SW 1271 (cell line): Measurements from ENCODE around the gene ITGBL1.
A peak's percentile ranks its signal among the peaks of the same experiment; 100 is the strongest.
"Not testable (repeated sequence)": the region's sequence is repeated elsewhere in the genome, so short reads cannot be mapped to it uniquely, and the experiment has no call there.

Experiments used
- DNase-seq, 2 experiments: peaks; one replicate each; lab custom pipeline; 2025; lab: John Stamatoyannopoulos, UW

Gene ITGBL1

DNA sequence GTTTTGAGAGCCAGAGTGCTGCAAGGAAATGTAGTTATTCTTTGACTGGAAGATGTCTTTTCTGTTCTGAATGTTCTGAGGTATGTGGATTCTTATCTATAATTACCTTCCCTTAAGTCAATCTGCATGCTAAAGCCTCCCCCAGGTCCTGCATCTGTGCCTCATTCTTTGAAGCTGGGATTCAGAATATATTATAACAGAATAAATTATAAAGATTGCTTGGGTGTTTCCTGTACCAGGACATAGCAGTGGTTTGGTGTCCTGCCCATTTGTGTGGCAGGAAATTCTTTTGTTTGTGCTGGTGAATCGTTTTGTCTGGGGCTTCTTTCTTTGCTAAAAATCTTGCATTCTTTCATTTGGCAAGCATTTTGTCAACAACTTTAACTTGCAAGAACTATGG is 60.2 kb downstream of the ITGBL1 start:
- DNase-seq: peak in 1 of 2 experiments; percentile 37

DNA sequence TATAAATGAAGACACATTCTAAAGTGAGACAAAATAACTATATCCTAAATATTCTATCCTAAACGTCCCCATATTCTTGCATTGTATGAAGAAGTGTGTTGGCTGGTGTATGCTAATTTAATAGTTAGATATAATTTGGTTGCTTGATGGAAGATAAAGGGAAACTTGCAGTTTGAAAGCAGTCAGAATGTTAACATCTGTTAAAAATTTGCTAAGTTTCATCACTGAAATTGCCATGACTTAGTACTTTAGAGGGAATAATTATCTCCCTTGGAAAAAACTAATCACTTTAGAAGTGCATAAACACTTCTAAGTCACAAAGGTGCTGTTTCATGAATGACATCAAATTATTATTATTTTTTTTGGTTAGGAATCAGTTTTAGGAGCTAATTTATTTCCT is 61.6 kb downstream of the ITGBL1 start:
- DNase-seq: no peak

DNA sequence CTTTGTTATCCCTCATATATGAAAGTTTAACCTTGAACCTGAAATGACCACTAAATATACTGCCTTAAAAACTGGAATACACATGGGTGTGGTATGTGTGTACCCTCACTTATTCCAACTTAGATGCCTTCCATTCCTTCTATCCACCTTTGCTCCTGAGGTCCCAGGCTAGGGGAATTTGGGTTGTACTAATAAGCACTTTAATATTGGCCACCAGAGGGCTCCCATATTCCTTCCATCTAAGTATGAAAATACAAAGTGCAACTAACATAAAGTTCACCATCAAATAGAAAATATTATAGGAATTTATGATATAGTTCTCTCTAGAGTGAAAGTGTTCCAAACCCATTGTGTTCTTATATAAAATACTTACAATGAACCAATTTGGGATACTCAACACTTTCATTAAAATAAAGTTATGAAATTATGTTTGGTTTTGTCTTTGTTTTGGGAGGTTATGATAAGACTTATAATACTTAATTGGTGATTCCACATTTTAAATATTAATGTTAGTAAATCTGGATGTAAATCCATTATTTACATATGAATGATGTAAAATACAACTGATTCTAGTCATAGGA is 62.3 kb downstream of the ITGBL1 start:
- peak; percentile 54 to 88 for DNase-seq

DNA sequence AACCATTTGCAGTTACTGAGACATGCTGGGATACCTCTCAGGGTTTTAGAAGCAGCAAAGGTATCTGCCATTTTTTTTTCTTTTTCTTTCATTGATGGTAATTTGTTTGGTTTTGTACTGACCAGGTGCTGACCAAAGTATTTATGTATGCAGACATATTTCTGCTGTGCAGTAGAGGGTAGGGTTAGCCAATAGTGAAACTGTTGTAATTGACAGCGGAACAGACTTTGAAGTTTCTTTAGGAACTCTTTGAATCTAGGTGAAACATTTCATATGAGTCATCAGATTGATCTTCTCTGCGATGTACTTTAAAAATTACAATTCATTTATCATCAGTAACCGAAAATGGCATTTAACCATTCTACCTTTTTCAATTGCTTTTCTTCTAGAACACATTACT is 63.0 kb downstream of the ITGBL1 start:
- no peak for DNase-seq

DNA sequence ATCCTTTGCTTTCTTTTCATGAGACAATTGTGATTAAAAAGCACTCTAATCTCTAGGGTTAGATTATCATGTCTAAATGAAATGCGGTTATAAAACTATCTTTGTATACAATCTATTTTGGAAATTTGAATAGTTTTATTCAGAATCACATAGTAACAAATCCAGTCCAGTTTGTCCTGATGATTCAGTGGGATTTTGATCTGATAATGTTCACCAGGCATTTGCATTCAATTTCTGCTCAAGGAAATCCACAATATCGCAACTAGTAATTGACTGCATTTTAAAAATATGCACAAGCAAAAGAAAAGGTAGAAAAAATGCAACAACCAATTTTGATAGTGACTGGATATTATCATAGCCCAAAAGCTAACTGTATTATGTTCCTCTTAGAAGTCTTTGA is 63.8 kb downstream of the ITGBL1 start:
- no peak for DNase-seq

DNA sequence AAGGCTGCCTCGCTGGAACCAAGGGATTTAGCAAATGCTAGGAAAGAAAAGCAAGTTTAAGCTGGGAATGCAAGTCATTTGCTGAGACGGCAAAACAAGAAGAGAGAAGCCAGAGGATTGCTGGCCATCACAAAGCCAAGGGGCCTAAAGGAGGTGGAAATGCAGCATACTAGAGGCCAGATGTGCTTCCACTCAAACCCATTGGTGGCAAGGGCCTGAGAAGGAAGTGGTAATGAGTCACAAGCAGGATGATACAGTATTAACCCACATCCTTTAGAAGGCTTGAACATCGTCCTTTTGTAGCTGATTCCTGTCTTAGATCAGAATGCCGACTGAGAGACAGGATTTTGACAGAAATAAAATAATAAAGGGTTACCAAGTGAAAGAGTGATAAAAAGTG is 68.2 kb downstream of the ITGBL1 start:
- peak; percentile 19 to 75 for DNase-seq

DNA sequence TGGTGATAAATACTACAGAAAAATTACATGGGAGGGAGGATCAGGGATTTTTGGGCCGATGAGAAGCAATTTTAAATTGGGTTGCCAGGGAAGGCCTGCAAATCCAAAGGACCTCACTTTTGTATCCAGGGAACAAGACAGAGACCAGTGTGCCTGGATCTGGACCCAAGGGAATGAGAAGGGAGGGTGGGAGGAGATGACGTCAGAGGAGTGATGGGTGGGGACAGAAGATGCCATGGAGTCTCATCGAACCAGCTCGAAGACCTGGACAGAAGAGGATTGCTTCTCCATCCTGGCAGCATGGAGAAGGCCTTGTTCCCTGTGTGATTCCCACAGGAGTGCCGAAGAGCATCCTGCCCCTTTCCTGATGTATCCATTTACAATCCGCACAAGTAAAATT is 68.9 kb downstream of the ITGBL1 start:
- no peak for DNase-seq

DNA sequence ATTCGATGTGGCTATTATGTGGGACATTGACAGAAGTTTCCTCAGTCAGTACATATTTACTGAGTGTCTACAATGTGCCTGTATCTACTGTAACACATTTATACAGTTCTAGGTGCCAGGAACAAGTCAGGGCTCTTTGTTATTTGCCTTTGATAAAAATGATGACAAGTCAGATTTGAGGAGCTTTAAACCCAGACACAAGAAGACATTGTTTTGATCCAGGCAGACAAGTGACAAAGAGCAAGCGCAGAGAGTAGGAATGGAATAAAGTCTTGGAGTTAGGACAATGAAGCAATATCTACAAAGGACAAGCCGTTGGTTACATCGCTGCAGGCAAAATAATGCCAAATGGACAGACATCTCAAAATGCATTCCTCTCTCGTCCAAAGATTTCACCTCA is 70.1 kb downstream of the ITGBL1 start:
- no peak for DNase-seq

DNA sequence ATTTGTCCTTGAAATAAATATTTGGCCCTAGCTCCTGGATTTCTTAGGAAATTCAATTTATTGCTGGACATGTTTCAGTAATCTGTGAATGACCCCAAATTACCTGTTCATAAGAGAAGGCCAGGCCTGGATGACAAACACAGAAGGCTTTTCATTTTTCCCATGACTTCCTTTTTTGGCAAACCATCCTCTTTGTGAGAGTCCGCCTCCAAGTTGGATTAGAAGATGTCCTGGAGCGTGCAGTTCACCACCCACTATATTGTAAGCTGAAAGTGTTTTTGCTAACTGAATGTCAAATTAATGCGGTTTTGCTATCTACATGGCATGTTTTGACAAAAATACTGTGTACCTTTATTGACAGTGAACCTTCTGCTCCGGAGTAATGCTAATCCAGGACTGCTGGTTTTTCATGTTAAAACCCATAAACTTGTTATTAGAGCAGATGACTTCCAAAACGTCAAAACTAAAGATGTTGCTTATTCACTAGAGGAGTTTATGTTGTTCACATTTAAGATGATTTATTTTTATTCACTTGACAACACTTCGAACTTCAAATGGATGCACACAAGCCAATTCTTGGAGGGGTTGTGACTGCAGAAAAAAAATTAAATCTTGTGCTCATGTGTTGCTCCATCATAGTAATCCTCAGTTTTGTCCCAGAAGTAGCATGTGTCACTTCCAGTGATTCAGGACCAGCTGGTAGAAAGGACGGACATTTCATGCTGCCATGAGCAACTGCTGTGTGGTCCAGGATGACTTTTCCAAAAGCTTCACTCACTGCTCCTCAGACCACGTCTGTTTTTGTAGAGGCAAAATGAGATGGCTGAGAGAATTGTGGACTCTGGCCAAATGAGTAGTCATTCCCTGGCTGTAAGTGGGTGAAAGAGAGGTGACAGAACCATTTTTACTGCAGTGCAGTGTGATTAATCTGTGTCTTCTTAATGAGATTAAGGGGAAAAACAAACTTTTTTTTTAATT is 71.0 kb downstream of the ITGBL1 start:
- no peak for DNase-seq

DNA sequence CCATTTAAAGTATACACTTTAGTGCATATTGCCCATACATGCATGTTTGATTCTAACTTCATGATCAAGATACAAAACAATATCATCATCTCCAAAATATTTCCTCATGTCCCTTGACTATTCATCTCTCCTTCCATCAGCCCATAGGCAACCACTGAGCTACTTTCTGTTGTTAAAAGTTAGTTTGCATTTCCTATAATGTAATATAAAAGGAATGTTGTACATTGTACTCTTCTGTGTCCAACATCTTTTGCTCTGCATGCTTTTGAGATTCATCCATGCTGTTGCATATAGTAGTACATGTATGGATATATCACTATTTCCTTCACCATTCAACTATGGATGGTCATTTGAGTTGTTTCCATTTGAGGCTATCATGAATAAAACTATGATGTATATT is 74.7 kb downstream of the ITGBL1 start:
- DNase-seq: no peak

DNA sequence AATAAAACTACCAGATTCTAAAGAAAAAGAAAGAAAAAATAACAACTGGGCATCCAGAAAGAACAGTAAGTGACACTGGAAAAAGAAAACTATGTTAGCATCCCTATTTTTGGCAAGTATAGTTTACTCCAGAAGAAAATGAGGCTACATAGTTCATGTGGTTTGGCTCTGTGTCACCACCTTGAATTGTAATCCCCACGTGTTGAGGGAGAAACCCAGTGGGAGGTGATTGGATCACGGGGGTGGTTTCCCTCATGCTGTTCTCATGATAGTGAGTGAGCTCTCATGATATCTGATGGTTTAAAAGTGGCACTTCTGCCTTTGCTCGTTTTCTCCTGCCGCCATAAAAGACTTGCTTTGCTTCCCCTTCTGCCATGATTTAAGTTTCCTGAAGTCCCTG is 76.9 kb downstream of the ITGBL1 start:
- DNase-seq: no peak

DNA sequence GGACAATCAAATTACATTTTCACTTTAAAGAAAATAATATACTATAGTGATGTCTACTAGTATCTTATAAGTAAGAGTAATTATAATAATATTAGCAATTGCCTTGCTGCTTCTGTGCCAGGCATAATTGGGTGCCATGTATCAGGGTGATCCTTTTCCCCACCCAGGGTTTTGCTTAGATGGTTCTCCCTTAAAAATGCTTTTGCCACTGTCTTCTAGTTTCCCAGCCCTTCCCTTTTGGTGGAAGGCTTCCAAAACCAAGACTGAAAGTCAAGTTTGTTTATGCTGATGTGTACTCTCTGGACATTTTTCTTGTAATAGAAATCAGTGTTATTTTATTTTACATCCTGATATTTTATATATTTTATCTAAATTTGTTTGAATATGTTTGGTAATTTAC is 77.8 kb downstream of the ITGBL1 start:
- DNase-seq: no peak

DNA sequence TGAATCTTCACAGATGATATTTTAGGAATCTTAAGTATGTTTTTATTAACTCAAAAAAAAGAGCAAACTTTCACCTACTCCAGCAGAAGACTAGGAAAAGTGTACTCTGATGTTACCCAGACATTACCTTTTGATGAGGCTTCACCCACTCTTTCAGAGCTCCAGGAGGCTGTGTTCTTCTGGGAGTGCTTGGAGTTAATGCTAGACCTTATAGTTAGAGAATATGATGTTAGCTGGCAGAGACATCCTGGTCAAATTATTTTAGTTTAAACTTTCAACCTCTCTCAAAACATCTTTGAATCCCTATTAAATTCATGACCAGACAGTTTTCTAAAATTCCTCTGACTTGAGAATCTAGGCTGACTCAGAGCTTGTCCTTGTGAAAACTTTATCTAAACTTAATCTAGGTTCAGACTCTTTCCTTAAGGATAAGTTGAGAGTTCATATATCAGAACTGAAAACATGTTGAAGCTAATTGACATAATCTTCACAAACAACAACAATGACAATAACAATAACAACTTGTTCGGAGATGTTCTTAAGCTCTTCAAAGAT is 82.8 kb downstream of the ITGBL1 start:
- DNase-seq: no peak

DNA sequence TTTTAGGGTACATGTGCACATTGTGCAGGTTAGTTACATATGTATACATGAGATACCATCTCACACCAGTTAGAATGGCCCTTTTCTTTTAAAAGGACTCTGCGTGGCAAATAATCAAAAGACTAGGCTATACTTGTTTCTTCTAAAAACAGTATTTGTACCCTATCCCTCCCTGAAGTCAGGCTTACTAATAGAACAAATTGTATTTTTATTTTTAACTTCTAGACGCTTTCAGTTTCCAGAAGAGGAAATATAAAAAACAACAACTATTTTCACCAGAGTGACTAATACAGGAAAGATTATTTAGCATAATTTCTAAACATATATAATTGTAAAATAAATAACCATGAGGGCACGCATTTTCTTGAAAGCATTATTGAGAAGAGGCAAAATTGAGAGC is 83.6 kb downstream of the ITGBL1 start:
- no peak for DNase-seq

DNA sequence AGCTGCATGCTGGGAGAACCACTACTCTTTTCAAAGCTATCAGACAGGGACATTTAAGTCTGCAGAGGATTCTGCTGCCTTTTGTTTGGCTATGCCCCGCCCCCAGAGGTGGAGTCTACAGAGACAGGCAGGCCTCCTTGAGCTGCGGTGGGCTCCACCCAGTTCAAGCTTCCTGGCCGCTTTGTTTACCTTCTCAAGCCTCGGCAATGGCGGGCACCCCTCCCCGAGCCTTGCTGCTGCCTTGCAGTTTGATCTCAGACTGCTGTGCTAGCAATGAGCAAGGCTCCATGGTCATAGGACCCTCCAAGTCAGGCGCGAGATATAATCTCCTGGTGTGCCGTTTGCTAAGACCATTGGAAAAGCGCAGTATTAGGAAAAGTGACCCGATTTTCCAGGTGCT is 92.1 kb downstream of the ITGBL1 start:
- not testable (repeated sequence) for DNase-seq

DNA sequence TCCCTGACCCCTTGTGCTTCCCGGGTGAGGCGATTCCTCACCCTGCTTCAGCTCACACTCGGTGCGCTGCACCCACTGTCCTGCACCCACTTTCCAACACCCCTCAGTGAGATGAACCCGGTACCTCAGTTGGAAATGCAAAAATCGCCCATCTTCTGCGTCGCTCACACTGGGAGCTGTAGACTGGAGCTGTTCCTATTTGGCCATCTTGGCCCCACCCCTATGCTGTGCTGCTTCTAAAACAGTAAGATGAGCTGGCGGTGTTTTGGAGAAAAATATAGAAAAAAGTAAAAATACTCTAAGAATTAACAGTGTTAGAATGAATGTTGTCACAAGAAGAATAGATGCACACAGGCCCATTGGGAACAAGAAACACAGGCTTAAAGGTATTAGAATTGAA is 92.5 kb downstream of the ITGBL1 start:
- no peak for DNase-seq

DNA sequence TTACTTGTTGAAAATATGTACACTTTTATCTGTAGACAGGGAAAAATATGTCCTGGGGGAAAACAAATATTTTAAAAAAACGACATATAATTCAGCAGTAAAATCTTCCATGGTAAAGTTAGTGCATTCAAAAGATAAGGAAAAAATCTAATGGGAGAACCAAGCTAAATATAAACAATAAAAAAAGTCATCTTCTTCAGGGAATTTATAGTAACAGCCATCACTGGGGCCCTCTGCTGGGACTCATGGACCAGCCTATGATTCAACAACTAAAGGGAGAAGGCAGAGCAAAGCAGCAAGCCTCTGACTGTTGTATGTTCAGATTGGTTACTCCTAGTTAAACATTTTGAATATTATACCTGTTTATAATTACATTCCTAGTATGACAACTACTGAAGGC is 93.0 kb downstream of the ITGBL1 start:
- peak in 1 of 2 experiments; percentile 37 for DNase-seq

DNA sequence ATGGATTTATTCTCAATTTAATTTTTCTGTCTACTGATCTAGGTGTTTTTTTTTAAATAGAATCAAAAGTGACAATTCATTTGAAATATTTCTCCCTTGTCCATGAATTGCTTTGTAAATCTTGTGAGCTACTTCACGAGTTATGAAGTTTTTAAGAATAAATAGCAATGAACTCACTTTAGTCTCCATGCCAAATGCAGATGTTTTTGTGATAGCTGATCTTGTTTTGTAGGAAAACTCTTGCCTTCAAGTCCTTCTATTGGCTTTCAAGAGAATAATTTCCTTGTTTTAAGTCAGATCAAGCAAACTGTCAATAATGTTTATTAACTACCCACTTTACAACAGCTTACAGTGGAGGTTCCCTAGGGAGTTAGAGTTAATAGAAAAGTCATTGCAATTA is 99.8 kb downstream of the ITGBL1 start:
- DNase-seq: no peak

DNA sequence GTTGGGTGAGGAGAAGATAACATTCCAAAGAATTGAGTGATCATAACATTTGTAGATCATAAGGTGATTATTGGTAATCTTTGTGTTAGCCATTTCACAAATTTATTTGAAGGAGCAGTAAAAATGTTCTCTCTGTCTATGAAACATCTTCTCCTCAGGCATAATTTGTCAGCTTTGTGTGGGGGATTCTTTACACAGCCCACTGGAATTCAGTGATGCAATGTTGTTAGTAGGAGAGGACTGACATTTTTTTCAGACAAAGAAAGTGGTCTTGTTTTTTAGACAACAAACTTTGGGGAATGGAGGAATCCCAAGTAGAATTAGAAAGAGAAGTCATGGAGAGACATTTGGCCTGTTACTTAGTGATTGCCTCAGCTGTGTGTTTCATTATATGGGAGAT is 100.3 kb downstream of the ITGBL1 start:
- no peak for DNase-seq

DNA sequence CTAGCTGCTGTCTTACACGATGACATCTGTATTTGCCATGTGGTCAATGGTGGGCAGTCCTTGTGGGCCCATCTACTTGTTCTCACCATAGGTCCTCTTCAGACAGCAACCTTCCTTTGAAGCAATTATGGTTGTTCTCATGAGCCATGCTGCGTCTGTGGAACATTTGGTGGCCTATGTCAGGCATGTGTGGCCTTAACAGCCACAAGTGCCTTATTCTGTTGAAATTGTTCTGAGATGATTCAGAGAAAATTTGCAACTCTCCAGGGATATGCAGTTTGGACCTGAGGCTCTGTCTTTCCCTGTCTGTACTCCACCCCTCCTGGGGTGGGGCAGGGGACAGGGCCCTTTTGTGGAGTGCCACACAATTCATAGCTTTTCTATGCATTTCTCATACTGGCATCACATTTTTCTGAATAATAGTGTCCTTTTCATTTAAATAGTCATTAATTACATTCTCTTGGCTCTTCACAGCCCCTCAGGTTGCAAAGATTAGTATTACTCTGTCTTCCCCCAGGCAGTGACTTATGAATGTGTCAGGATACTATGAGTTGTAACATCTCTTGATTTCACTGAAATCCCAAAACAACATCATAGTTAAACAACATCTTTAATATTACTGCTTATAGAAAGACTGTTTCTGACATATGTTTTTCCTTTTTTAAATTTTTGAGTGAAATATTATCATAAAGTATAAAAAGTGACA is 102.1 kb downstream of the ITGBL1 start:
- no peak for DNase-seq

DNA sequence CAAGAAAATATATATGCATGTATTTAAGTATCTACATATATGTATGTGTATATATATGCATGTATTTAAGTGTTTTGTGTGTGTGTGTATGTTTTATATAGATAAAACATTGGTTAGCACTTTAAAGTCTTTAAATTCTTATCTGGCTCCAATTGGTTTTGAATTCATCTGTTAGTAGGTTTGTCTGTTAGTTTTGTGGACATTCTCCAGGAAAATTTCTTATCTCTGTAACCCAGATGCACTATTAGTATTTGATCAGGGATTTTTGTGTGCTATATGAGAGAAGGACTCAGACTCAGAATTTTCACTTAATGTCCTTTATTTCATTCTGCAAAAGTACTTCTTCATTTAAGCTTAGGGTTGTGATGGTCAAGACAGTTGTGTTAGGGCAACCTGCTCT is 103.1 kb downstream of the ITGBL1 start:
- no peak for DNase-seq

DNA sequence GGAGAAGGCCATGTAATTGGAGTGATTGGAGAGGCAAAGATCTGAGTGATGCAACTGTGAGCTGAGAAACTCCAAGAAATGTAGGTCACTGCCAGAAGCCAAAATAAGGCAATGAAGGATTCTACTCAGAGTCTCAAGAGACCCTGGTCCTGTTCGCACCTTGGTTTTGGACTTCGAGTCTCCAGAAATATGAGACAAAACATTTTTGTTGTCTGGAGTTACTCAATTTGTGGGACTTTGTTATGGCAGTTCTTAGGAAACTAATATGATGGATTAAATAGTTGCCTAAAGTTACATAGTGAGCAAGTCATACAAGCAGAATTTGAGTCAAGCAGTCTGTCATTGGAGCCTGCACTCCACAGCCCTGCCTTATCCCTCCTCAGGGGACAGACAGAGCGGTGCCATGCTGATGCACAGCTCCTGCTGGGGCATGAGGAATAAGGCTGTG is 104.2 kb downstream of the ITGBL1 start:
- DNase-seq: no peak

DNA sequence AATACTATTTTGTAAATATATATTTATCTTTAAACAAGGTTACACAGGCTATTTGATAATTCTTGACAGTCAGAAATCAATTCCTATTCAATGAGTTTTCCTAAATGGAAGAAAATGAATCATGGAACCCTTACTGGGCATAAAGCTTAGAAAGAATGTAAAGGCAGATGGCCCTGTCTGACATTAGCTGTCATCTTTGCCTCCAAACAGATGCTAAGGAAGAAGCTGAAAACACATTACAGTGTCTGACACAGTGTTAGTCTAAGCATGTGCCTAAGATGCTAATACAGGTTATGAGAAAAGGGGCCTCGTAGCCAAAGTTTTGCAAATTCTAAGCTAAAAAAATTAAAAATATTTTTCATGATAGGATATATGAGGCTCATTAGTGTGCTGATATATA is 112.8 kb downstream of the ITGBL1 start:
- DNase-seq: no peak
